B cell (primary cell): Measurements from ENCODE around the gene CLN6. TPM values are rescaled to one million over a fixed set of nuclear protein-coding genes. Genes with fewer than 3 reads are reported as not detected.

ENCODE experiments used
- ATAC-seq: fragments of 200-7000 bp; cut with Tn5 transposase; one replicate; pipeline ENCODE4 v1.10.0; 2021; ENCODE audit warnings: low read depth, mild to moderate bottlenecking, moderate number of reproducible peaks, moderate library complexity
- CTCF ChIA-PET: fragments of 350-600 bp; sonication (Branson Sonifier 250); formaldehyde crosslinking; loops from one replicate; lab custom pipeline; 2021; ENCODE audit warnings: antibody characterized with exemption, inconsistent platforms; lab: Charles Lee
- POLR2A ChIA-PET: fragments of 350-600 bp; sonication (Branson Sonifier 250); formaldehyde crosslinking; loops from one replicate; lab custom pipeline; 2021; ENCODE audit warnings: antibody characterized with exemption; lab: Charles Lee
- DNase-seq: peaks from one replicate; pipeline ENCODE4 v3.0.0; 2013
- H2AFZ ChIP-seq: 2 replicates; pipeline ENCODE4 v1.6.1; 2012; ENCODE audit warnings: mild to moderate bottlenecking, low read depth, low read length; ENCODE audit not compliant: insufficient read depth, poor library complexity, severe bottlenecking
- H3K27ac ChIP-seq, 2 donors: 1 replicate in 1 of 2; 2 replicates in 1 of 2; pipeline ENCODE4 v1.5.1; 2012 to 2013; ENCODE audit warnings: low read length in 2 of 2, mild to moderate bottlenecking in 2 of 2, moderate library complexity in 1 of 2
- H3K27me3 ChIP-seq, 4 experiments: fragments of 200-600 bp in 1 of 4; sonication (generic) in 1 of 4; replicated peaks in 1 of 4; 1 replicate in 2 of 4; 2 replicates in 2 of 4; pipeline versions ENCODE4 v1.6.1 to v1.7.0; 2013 to 2016; ENCODE audit warnings: low read length in 3 of 4, mild to moderate bottlenecking in 2 of 4, mixed read lengths in 1 of 4, moderate library complexity in 1 of 4; ENCODE audit not compliant: insufficient read depth in 4 of 4, control insufficient read depth in 3 of 4; ENCODE audit errors: control extremely low read depth in 1 of 4
- H3K36me3 ChIP-seq, 2 experiments: replicated peaks in 1 of 2; 1 replicate in 1 of 2; 2 replicates in 1 of 2; pipeline versions ENCODE4 v1.6.1 to v1.7.1; 2013; ENCODE audit warnings: low read length in 1 of 2; ENCODE audit not compliant: insufficient read depth in 2 of 2, control insufficient read depth in 1 of 2; ENCODE audit errors: control extremely low read depth in 1 of 2, extremely low read depth in 1 of 2
- H3K4me1 ChIP-seq, 2 donors: fragments of 200-600 bp in 1 of 2; sonication (generic) in 1 of 2; 1 replicate in 1 of 2; 2 replicates in 1 of 2; pipeline versions ENCODE4 v1.5.1 to v1.6.1; 2013 to 2017; ENCODE audit warnings: low read length in 2 of 2; ENCODE audit not compliant: control insufficient read depth in 2 of 2, insufficient read depth in 2 of 2
- H3K4me2 ChIP-seq: replicated peaks from 2 replicates; pipeline ENCODE3; 2012; ENCODE audit warnings: mild to moderate bottlenecking, low read depth, low read length; ENCODE audit not compliant: poor library complexity, severe bottlenecking
- H3K4me3 ChIP-seq, 5 experiments: fragments of 200-600 bp in 1 of 5; sonication (generic) in 1 of 5; 1 replicate in 3 of 5; 2 replicates in 2 of 5; pipeline versions ENCODE4 v1.5.1 to v1.7.0; 2011 to 2016; ENCODE audit warnings: low read length in 4 of 5, mild to moderate bottlenecking in 4 of 5, low read depth in 2 of 5, control low read depth in 1 of 5, moderate library complexity in 1 of 5; ENCODE audit not compliant: insufficient read depth in 1 of 5; ENCODE audit errors: control extremely low read depth in 1 of 5, extremely low read depth in 1 of 5
- H3K79me2 ChIP-seq: fragments of 200-600 bp; sonication (generic); one replicate; pipeline ENCODE4 v1.6.0; 2016; ENCODE audit warnings: low read length; ENCODE audit not compliant: control insufficient read depth, insufficient read depth
- H3K9ac ChIP-seq: fragments of 200-600 bp; sonication (generic); 2 replicates; pipeline ENCODE4 v1.6.1; 2017; ENCODE audit warnings: mild to moderate bottlenecking, low read length, moderate library complexity
- H3K9me3 ChIP-seq, 3 donors: one replicate each; pipeline versions ENCODE4 v1.6.1 to v1.7.1; 2013; ENCODE audit warnings: low read length in 2 of 3; ENCODE audit not compliant: control insufficient read depth in 2 of 3, insufficient read depth in 1 of 3; ENCODE audit errors: control extremely low read depth in 1 of 3
- H4K20me1 ChIP-seq: 2 replicates; pipeline ENCODE4 v1.6.0; 2012; ENCODE audit warnings: mild to moderate bottlenecking, low read length; ENCODE audit not compliant: insufficient read depth, control insufficient read depth, poor library complexity, severe bottlenecking
- H3K27ac Mint-ChIP-seq: one replicate; pipeline ENCODE4 v1.8.0; 2021; ENCODE audit warnings: mixed read lengths
- H3K27me3 Mint-ChIP-seq: one replicate; pipeline ENCODE4 v1.8.0; 2021; ENCODE audit warnings: mixed read lengths
- H3K4me1 Mint-ChIP-seq: one replicate; pipeline ENCODE4 v1.8.0; 2021; ENCODE audit warnings: mixed read lengths
- H3K4me3 Mint-ChIP-seq: one replicate; pipeline ENCODE4 v1.8.0; 2021; ENCODE audit warnings: mixed read lengths
- H3K9me3 Mint-ChIP-seq: one replicate; pipeline ENCODE4 v1.8.0; 2022; ENCODE audit warnings: mixed read lengths; ENCODE audit not compliant: insufficient read depth
- EZH2 ChIP-seq: IDR thresholded peaks from 2 replicates; pipeline ENCODE4 v1.6.1; 2012; ENCODE audit warnings: borderline replicate concordance, low read depth, mild to moderate bottlenecking, moderate library complexity, low read length; ENCODE audit not compliant: insufficient read depth, poor library complexity, severe bottlenecking
- WGBS: methylation state at CpG from one replicate; pipeline ENCODE4 v1.1.5; 2013; ENCODE audit warnings: missing lambda C conversion rate; ENCODE audit not compliant: insufficient coverage; 5-methylcytosine and 5-hydroxymethylcytosine counted together
- intact Hi-C: fragments of 100-400 bp; cut with micrococcal nuclease; formaldehyde crosslinking; loops from one replicate; pipeline ENCODE4 v1.10.0; 2022
- polyA plus RNA-seq: library from polyadenylated mRNA; depleted of rRNA; stranded (reverse); fragments of >200 nt; gene quantifications from 2 replicates; pipeline ENCODE4 v1.2.3, GENCODE V29; 2012
- total RNA-seq, 2 donors: library from RNA; stranded (reverse); fragments of 120-200 nt in 1 of 2; gene quantifications; 1 replicate in 1 of 2; 2 replicates in 1 of 2; pipeline versions ENCODE4 v1.2.3 to v1.2.4, GENCODE V29; 2013 to 2022
- TF ChIP-seq, protein P1 (sequence below): fragments of 200-600 bp; IDR thresholded peaks from one replicate; pipeline ENCODE4 v1.8.0; 2022; ENCODE audit warnings: antibody characterized with exemption, mild to moderate bottlenecking

The CLN6 gene
- total and polyA plus RNA-seq, 2 donors (not counting 1 experiment from before 2014, with no cell fraction given): 22.8 TPM

DNA sequence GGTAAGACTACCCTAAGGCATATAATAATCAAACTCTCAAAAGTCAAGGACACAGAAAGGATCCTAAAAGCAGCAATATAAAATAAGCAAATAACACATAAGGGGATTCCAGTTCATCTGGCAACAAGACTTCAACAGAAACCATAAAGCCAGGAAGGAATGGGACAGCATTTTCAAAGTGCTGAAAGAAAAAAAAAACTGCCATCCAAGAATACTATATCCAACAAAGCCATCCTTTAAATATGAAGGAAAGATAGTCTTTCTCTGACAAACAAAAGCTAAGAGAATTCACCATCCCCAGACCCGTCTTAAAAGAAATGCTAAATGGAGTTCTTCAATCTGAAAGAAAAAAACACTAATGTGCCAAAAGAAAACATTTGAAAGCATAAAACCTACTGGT is 14.7 kb upstream of the CLN6 start:
- CTCF ChIA-PET: interaction anchor here (0.6 to 2.3 kb wide), 3 partner anchors 9 to 1066 kb away, joined by 3 to 8 read pairs (median 3); no protein-coding TSS in a partner anchor
- Histone ChIP-seq H3K27me3 (no peaks in the 10 kb centered on the region), H3K4me1 (no peaks in the 10 kb centered on the region), H3K9me3 (peaks cover 0 to 23% (median 19%) of the 10 kb centered on the region in 3 donors), H3K27ac (no peak overlapping the region), H4K20me1 (no peaks in the 10 kb centered on the region), H3K4me2 (no peak overlapping the region), H3K9ac (no peak overlapping the region), H2AFZ (no peak overlapping the region), H3K36me3 (no peaks in the 10 kb centered on the region), H3K79me2 (no peaks in the 10 kb centered on the region), H3K4me3 (no peak overlapping the region)
- no peak overlapping the region for H3K27ac Mint-ChIP-seq
- no CpG with 5 or more reads among the region's 1 CpG for WGBS
- no peak overlapping the region for H3K4me3 Mint-ChIP-seq
- H3K27me3 Mint-ChIP-seq: peaks cover 5% of the 10 kb centered on the region
- no peaks in the 10 kb centered on the region for H3K4me1 Mint-ChIP-seq
- H3K9me3 Mint-ChIP-seq: peaks cover 7% of the 10 kb centered on the region
- no peak for ATAC-seq
- POLR2A ChIA-PET: no interaction called here
- TF ChIP-seq, protein P1, sequence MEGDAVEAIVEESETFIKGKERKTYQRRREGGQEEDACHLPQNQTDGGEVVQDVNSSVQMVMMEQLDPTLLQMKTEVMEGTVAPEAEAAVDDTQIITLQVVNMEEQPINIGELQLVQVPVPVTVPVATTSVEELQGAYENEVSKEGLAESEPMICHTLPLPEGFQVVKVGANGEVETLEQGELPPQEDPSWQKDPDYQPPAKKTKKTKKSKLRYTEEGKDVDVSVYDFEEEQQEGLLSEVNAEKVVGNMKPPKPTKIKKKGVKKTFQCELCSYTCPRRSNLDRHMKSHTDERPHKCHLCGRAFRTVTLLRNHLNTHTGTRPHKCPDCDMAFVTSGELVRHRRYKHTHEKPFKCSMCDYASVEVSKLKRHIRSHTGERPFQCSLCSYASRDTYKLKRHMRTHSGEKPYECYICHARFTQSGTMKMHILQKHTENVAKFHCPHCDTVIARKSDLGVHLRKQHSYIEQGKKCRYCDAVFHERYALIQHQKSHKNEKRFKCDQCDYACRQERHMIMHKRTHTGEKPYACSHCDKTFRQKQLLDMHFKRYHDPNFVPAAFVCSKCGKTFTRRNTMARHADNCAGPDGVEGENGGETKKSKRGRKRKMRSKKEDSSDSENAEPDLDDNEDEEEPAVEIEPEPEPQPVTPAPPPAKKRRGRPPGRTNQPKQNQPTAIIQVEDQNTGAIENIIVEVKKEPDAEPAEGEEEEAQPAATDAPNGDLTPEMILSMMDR: no peak
- TF ChIP-seq EZH2: no peak
- intact Hi-C loops: no loop called here
- no peak for DNase-seq

DNA sequence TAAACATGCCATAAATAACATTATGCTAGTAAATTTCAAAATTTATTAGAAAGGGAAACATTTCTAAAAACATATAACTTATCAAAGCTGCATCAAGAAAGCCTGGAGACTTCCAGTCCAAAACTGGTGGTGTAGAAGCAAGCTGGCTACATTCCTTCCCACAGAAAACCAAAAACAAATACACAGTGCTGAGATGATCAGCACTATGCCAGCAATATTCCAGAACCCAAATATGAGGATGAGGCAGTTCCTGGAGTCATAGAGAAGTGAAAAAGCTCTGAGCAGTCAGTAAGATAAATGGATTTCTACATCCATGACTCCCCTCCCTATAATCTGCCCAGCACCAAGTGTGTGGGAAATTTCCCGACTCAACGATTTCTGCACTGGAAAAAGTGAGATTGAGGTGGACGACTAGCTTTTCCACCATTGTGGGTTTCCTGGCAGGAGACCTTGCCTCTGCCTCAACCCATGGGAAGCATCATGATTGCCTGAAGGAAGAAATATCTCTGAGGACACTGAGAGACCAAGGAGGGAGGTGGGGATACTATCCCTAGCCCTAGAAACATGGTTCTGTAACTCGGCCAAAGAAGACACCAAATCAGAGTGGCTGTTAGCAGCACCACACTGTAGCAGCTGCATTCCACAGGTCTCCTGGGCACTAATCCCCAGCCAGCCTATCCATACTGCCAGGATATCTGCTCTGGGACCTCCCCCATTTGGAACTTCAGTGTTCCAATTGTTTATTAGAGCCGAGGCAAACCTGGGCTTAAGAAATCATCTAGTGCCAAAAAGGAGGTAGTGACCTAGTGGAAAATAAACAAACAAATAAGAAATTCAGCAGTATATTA is 11.8 kb upstream of the CLN6 start:
- intact Hi-C loops: no loop called here
- 100% methylated on average over 2 of the region's 5 CpGs for WGBS

More for the DNA sequence above, 11.8 kb upstream of the CLN6 start:
- CTCF ChIA-PET: interaction anchor here (0.6 to 1.2 kb wide), 2 partner anchors 12 to 47 kb away, joined by 3 to 4 read pairs; no protein-coding TSS in a partner anchor
- Histone ChIP-seq H3K4me3 (no peak overlapping the region), H4K20me1 (no peaks in the 10 kb centered on the region), H2AFZ (no peak overlapping the region), H3K4me2 (no peak overlapping the region), H3K4me1 (no peaks in the 10 kb centered on the region), H3K9me3 (peaks cover 0 to 23% (median 19%) of the 10 kb centered on the region in 3 donors), H3K27ac (no peak overlapping the region), H3K79me2 (no peaks in the 10 kb centered on the region), H3K27me3 (no peaks in the 10 kb centered on the region), H3K36me3 (no peaks in the 10 kb centered on the region), H3K9ac (no peak overlapping the region)
- Mint-ChIP-seq H3K4me3 (no peak overlapping the region), H3K27me3 (peaks cover 5% of the 10 kb centered on the region), H3K27ac (no peak overlapping the region), H3K9me3 (peaks cover 7% of the 10 kb centered on the region), H3K4me1 (no peaks in the 10 kb centered on the region)
- TF ChIP-seq, protein P1: no peak
- TF ChIP-seq EZH2: no peak
- ATAC-seq (no peak), DNase-seq (no peak)
- POLR2A ChIA-PET: interaction anchor here (0.7 kb wide), 1 partner anchor 96 kb away, joined by 3 read pairs; no protein-coding TSS in a partner anchor
